Activated CD8-positive, alpha-beta T cell treated with anti-CD3 and anti-CD28 coated beads for 36 hours (primary cell): ENCODE results near the gene KIF26B. TPM values are rescaled to one million over a fixed set of nuclear protein-coding genes. Genes with fewer than 3 reads are reported as not detected.

Source experiments
- ATAC-seq: fragments of 200-7000 bp; cut with Tn5 transposase; one replicate; pipeline ENCODE4 v1.10.0; 2021; ENCODE audit warnings: mild to moderate bottlenecking, moderate library complexity
- CTCF ChIA-PET: fragments of 350-600 bp; sonication (Branson Sonifier 250); formaldehyde crosslinking; loops from one replicate; lab custom pipeline; 2021; ENCODE audit warnings: antibody characterized with exemption; lab: Charles Lee
- POLR2A ChIA-PET: fragments of 350-600 bp; sonication (Branson Sonifier 250); formaldehyde crosslinking; loops from one replicate; lab custom pipeline; 2021; ENCODE audit warnings: antibody characterized with exemption; lab: Charles Lee
- DNase-seq: peaks from one replicate; pipeline ENCODE4 v3.0.0-alpha.2; 2020
- H3K27ac Mint-ChIP-seq: one replicate; pipeline ENCODE4 v1.8.0; 2021; ENCODE audit warnings: mild to moderate bottlenecking, mixed read lengths
- H3K27me3 Mint-ChIP-seq: one replicate; pipeline ENCODE4 v1.8.0; 2021; ENCODE audit warnings: mixed read lengths
- H3K36me3 Mint-ChIP-seq: one replicate; pipeline ENCODE4 v1.8.0; 2021; ENCODE audit warnings: low read depth, mixed read lengths
- H3K4me1 Mint-ChIP-seq: one replicate; pipeline ENCODE4 v1.8.0; 2021; ENCODE audit warnings: low read depth, mixed read lengths
- H3K4me3 Mint-ChIP-seq: one replicate; pipeline ENCODE4 v1.8.0; 2021; ENCODE audit warnings: mild to moderate bottlenecking, moderate library complexity, mixed read lengths
- H3K9me3 Mint-ChIP-seq: one replicate; pipeline ENCODE4 v1.8.0; 2021; ENCODE audit warnings: mixed read lengths
- CTCF ChIP-seq: fragments of 200-600 bp; IDR thresholded peaks from one replicate; pipeline ENCODE4 v1.8.0; 2022; ENCODE audit warnings: antibody characterized with exemption, mild to moderate bottlenecking
- intact Hi-C: fragments of 100-400 bp; cut with micrococcal nuclease; formaldehyde crosslinking; loops from one replicate; pipeline ENCODE4 v1.10.0; 2022
- total RNA-seq, 2 experiments: library from RNA; stranded (reverse); gene quantifications; one replicate each; pipeline ENCODE4 v1.2.3, GENCODE V29; 2021

Gene KIF26B
- total RNA-seq, 2 experiments from 2014 or later: 0.16 TPM

DNA sequence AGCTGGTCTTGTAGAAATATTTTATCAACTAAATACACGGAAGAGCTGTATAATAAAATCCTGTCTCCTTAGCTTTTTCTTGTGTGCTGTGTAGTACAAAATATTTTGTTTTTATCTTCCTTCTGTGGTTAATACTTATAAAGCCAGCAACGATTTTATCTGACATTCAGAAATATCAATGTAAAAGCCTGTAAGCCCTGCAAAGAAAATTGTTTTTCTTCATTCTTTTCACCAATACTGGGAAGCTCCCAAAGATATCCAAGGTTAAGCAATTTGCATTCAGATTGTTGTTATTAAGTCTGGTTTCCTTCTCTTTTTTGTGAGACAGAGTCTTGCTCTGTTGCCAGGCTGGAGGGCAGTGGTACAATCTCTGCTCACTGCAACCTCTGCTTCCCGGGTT, 38.0 kb upstream of the KIF26B start:
- Mint-ChIP-seq H3K4me3 (no peak overlapping the region), H3K9me3 (no peaks in the 10 kb centered on the region), H3K4me1 (no peaks in the 10 kb centered on the region), H3K36me3 (no peaks in the 10 kb centered on the region), H3K27me3 (no peaks in the 10 kb centered on the region), H3K27ac (no peak overlapping the region)
- intact Hi-C loops: no loop called here
- ChIA-PET CTCF (interaction anchor here (0.7 kb wide), 1 partner anchor 347 kb away, joined by 3 read pairs; no protein-coding TSS in a partner anchor), POLR2A (no interaction called here)
- no peak for TF ChIP-seq CTCF
- DNase-seq (no peak), ATAC-seq (no peak)

DNA sequence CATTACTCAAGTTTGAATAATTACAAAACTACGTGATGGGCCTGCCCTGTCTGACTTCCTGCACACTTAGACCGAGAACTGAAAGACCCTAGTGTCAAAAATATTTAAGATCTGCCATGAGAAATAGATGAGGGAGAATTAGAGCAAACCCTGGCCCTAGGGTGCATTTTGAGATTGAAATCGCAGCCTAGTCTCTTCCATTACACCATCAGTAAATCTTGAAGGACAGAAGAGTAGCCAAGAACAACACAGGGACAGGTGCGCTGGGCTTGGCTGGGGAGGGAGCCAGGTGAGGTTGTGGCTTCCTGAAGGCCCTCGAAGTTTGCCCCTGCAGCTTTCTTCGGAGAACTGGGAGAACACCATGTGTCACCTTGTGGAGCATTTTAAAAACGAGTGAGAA, 36.7 kb upstream of the KIF26B start:
- H3K9me3 Mint-ChIP-seq: no peaks in the 10 kb centered on the region
- DNase-seq (no peak), ATAC-seq (no peak)
- TF ChIP-seq CTCF: no peak
- ChIA-PET POLR2A (interaction anchor here (0.6 kb wide), 1 partner anchor 41 kb away, joined by 3 read pairs; no protein-coding TSS in a partner anchor), CTCF (no interaction called here)
- H3K36me3 Mint-ChIP-seq: no peaks in the 10 kb centered on the region
- H3K27me3 Mint-ChIP-seq: no peaks in the 10 kb centered on the region
- H3K4me1 Mint-ChIP-seq: no peaks in the 10 kb centered on the region
- H3K4me3 Mint-ChIP-seq: no peak overlapping the region
- H3K27ac Mint-ChIP-seq: no peak overlapping the region
- intact Hi-C loops: no loop called here

- POLR2A ChIA-PET: no interaction called here
- CTCF ChIA-PET: no interaction called here
- DNase-seq (no peak), ATAC-seq (no peak)
- Mint-ChIP-seq H3K9me3 (no peaks in the 10 kb centered on the region), H3K27ac (no peak overlapping the region), H3K4me3 (no peak overlapping the region), H3K27me3 (no peaks in the 10 kb centered on the region), H3K36me3 (no peaks in the 10 kb centered on the region), H3K4me1 (no peaks in the 10 kb centered on the region)
- intact Hi-C loops: no loop called here
- no peak for TF ChIP-seq CTCF
Measured at GRCh38 chr1:245118806-245119205, 36.0 kb upstream of the KIF26B start.

GRCh38 chr1:245121523-245121922, 33.3 kb upstream of the KIF26B start:
- no peak for TF ChIP-seq CTCF
- Mint-ChIP-seq H3K4me1 (no peaks in the 10 kb centered on the region), H3K27me3 (no peaks in the 10 kb centered on the region), H3K9me3 (no peaks in the 10 kb centered on the region), H3K27ac (no peak overlapping the region), H3K4me3 (no peak overlapping the region), H3K36me3 (no peaks in the 10 kb centered on the region)
- DNase-seq (no peak), ATAC-seq (no peak)
- ChIA-PET POLR2A (interaction anchor here (0.6 kb wide), 1 partner anchor 27 kb away, joined by 4 read pairs; no protein-coding TSS in a partner anchor), CTCF (no interaction called here)
- intact Hi-C loops: no loop called here

- no peak for TF ChIP-seq CTCF
- CTCF ChIA-PET: no interaction called here
- no peak for DNase-seq
- no peak overlapping the region for H3K4me3 Mint-ChIP-seq
- intact Hi-C loops: no loop called here
- no peak for ATAC-seq
- H3K27ac Mint-ChIP-seq: no peak overlapping the region
- H3K27me3 Mint-ChIP-seq: peaks cover 4% of the 10 kb centered on the region
- POLR2A ChIA-PET: no interaction called here
- H3K9me3 Mint-ChIP-seq: no peaks in the 10 kb centered on the region
- H3K4me1 Mint-ChIP-seq: no peaks in the 10 kb centered on the region
- H3K36me3 Mint-ChIP-seq: no peaks in the 10 kb centered on the region
Measured at GRCh38 chr1:245124241-245124640, 30.5 kb upstream of the KIF26B start.
